Hypothalamus (tissue), 51 donors: ENCODE data around the gene CTNNA3.

ENCODE experiments used
- DNase-seq, 51 donors: peaks; one replicate each; lab custom pipeline; 2025; lab: John Stamatoyannopoulos, UW

CTNNA3 gene

DNA sequence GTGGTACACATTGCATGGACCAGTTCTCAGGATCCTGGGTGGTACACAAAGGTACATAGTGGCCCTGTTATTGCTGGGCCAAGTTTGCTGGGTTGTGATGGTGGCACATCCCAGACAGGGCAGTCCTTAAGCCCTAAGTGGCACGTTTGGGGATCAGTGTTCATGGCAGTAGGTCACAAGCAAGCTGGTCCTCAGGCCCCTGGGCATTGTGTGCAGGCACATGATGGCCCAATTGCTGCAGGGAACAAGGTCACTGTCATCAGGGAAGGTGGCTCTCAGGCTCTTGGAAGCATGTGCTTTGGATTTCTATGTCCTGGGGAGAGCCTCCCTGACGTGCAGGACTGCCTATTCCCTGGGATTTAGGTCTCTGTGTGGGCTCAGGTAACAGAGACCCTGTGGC, 1182.5 kb downstream of the CTNNA3 start:
- peak in 1 of 51 donors; percentile 0 for DNase-seq

DNA sequence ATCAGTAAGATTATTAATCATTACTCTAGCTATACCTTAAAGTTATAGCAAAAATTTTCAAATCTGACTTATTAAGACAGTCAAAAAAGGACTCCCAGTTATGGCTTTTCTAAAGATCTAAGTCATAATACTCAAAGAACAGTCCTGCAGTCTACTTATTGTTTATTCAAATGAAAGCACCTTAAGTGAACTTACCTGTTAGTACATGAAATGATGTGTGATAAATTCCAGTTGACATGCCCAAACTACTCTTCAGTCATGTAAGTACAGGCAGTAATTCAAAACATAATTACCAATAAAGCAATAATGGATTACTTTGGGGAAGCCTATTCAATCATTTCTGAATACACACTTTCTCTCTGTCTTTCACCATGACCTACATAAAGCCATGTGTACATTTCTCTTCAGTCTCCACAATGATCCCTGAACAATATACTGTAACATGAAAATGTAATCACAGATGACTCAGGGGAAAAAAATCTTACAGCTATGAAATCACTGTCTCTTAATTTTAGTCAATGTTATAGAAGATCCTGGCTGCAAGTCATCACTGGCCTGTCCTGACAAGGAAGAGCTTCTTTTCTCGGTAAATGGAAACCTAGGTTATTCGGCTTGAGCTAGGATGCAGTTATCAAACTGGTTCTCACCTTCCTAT, 1190.9 kb downstream of the CTNNA3 start:
- no peak for DNase-seq

DNA sequence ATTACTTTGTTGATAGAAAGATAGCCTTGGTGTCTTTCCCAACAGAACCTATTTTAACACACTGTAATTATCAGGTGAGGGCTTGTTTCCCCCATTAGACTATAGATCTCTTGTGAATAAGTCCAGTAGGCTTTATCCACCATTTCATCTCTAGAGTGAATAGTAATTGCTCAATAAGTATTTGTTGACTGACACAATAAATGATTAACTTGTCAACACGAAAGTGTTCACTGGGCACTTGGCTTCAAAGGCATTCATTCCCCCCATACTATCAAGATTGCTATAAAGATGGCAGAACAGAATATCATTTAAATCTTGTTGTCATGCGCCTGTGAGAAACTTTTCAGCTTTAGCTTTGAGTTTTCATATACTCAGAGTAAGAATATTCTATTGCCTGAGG, 1194.6 kb downstream of the CTNNA3 start:
- no peak for DNase-seq

DNA sequence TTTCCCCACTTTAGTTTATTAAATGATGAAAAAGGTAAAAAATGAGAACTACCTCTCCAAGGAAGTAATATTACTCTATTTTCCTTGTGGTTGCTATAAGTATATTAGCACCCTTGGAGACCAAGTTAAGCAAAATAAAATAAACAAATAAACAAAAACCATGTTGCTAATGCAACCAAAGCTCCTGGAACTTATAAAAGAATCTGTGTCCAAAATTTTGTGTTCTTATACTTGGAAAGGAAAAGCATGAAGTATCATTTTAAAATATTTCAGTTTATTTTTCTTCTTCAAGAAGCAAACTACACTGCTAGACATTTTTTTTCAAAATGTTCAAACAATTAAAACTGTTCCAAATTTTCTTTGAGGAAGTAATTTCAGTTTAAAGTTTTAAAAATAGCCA, 1212.0 kb downstream of the CTNNA3 start:
- DNase-seq, result no peak

DNA sequence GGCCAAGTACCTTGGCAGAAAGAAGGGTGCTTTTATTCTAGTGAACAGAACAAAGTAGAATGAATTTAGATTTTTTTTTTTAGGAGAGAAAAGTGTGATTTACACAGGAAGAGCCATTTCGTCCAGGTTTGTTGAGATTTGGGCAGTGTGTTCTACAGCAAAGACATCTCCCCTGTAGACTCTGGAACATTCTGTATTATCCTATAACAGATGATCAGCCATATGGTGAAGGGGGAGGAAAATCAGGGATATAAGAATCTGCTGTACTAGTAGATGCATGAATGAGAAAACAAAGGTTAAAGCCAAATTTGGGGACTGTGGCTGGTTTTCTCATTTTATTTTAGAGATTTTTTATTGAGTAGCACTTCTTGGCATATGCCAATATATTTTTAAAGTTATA, 1223.8 kb downstream of the CTNNA3 start:
- DNase-seq, result no peak

DNA sequence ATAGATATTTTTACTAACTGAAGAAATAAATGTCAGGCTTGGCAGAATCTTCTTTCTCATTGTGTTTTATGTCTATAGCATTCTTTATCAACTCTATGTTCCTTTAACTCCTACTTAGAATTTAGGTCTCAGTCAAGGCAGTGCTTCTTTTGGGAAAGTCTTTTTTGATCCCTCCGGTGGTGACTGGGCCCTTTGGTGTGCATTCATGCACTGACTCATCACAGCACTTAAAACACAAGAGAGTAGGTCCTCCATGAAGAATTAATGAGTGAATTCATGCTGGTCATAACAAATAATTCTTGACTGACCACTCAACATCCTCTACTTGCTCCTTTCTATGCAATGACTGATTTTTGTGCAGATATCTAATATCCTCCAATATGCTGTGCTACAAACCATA, 1229.0 kb downstream of the CTNNA3 start:
- no peak for DNase-seq

DNA sequence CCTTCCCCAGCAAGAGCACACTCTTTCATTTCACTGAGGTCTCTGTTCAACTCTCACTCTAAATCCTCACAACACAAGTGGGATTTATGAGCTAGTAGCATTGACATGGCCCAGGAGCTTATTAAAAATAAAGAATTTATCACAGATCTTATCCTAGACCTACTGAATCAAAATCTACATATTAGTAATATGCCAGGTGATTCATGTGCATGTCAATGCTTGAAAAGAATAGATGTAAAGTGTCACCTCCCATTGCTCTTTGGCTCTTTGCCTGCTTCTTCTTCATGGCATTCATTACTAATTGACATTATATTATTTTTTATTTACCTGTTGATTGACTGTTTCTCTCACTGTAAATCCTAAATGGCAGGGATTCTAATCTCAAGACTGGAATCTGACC, 1229.4 kb downstream of the CTNNA3 start:
- no peak for DNase-seq

DNA sequence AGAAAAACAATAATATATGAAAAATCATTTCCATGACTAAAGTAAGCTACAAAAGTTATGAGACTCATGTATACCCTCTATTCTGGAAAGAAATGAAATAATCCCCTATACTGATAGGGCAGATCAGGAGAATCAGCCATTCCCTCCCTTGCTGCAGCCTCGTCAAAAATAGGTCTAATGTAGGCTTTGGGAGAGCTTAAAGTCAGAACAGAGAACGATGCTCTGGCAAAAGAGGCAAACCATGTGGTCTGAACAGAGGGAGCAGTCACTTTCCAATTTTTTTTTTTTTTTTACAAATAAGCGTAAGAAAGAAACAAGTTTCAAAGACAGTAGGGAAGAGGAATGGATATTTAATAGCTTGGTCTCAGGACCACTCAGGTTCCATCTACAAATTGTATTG, 1232.4 kb downstream of the CTNNA3 start:
- DNase-seq, result no peak

DNA sequence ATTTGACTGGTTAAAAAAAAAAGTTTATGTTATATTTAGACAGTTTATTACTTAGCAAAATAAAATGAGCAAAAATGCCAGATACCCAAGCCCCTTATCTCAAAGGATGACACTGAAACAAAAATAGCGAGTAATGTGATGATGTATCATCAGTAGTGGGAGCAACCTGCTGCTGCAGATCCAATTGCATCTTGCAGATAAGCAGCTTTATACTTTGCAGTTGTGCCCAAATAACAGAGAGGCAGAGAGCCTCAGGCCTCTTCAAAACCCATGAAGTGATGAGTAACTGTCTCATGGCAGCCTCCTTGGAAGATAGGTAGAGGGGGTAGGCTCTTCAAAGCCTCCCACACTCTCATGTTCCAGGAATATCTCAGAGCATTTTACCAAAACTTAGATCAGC, 1238.4 kb downstream of the CTNNA3 start:
- DNase-seq, result no peak

DNA sequence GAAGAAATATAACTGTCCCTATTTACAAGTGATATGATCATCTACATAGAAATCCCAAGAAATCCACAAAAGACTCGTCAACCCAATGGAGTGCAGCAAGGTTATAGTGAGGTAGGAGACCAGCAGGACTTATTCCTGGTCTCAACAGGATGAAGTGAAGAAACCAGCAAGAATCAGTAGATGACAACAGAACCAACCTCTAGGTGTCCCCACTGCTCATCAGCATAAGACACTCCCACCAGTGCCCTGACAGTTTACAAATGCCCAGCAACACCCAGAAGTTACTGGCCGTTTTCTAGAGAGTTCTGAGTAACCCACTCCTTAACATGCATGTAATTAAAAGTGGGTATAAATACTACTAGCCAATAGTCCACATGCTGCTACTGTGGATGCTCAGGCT, 1240.7 kb downstream of the CTNNA3 start:
- DNase-seq, result no peak

DNA sequence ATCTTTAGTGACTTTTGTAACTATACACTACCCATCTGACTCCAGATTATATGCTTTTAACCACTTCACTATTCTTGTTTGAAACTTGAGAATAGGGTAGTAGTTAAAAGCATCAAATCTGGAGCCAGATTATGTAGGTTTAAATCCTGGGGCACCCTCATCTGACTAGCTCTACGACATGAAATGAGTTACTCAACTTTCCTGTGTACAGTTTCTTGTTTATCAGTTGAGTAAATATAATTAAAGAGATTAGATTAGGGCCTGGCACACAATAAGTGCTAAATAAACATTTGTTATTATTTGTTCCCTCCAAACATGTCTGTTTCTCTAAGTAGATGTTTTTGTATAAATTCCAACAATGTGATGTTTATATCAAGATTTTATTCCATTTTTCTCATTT, 1255.4 kb downstream of the CTNNA3 start:
- DNase-seq, result no peak

DNA sequence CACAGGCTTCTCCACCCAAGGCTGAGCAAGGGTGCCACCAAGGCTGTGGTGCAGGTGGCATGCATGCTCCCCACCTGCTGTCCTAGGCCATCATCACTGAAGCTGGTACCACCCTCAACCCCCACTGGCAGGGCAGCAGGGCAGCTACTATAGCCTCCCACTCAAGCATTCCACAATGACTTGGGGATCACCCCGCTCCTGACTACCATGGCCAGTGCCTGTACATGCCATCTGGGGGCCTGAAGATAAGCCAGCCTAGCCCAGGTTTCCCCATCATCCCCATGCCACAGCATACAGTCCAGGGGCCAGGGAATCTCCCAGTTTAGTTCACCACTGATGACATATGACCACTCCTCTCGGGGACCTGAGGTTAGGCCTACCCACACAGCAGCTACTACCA, 1281.1 kb downstream of the CTNNA3 start:
- DNase-seq, result no peak

DNA sequence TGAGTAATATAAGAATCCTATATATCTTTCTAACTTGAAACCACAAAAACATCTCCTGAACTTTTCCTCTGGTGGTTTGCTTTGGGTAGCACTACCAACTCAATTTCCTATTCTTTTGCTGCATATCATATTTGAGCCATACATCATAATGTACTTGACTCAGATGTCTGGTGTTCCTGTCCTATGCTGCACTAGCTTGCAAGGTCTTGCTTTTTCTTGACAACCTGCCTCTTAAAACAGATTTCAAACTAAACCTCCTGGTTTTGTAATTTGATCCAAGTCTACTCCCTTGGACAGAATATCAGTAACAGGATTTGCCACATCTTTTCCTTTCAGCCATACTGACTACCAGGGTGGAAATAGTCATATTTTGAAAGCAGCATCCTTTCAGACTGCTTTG, 1290.4 kb downstream of the CTNNA3 start:
- no peak for DNase-seq

DNA sequence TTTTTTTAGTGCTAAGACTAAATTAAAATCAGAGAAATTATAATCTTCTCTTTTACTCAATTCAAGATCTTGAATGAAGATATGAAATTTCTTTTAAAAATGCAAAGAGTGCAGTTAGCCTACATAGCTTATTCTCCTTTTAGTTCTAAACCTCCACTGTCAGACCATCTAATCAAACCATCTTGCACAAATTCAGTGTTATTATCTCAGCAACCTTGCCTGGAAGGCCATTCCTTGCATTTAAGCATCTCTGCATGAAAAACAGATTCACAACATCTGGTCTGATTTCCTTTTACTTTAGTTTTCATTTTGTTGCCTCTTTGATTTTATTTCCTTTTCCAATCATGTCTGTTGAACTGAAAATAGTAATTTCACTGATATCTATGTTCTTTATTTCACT, 1297.3 kb downstream of the CTNNA3 start:
- no peak for DNase-seq

DNA sequence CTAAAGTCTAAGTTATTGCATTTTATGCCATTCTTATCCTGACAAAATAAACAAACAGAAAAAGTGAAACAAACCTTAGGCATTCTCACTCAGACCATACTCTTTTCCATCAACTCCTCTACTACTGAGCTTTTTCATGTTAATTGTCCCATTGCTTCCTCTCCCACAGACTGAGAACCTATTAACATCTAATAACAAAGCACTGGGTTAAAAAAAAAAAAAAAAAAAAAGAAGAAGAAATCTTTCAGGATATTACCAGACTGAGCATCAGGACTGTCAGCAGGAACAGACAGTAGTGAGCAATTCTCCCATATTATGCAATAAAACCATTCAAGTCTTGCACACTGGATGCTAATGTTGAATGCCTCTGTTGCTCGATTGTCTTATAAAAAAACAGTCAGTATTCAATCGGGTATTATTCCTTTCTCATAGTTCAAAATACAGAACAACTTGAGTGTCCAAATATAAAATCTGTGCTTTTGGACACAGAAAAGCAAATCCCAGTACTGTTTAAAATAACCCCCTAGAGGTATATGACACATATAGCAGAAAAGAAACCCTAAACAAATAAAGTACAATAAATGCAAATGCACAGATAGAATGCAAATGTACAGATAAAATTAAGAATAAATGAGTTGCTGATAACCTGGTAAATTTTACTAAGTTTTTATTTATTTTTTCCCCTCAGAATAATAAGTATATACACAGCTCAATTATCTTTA, 1301.5 kb downstream of the CTNNA3 start:
- DNase-seq, result no peak

DNA sequence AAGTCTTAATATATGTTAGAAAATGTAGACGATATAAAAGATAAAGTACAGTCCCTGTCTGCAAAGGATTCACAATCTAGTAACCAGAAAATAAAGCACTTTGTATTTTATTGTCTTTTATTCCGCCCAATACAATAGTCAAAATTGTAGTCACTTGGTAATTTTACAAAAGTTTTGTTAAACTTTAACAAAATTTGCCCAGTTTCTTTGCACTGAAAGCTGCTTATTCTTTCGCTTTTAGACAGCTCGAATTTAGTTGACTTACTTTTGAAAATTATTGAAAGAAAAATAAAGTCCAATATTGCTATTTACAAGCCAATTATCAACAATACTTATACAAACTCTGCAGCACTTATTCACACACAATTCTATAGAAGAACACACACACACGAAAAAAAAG, 1305.1 kb downstream of the CTNNA3 start:
- DNase-seq, result no peak

DNA sequence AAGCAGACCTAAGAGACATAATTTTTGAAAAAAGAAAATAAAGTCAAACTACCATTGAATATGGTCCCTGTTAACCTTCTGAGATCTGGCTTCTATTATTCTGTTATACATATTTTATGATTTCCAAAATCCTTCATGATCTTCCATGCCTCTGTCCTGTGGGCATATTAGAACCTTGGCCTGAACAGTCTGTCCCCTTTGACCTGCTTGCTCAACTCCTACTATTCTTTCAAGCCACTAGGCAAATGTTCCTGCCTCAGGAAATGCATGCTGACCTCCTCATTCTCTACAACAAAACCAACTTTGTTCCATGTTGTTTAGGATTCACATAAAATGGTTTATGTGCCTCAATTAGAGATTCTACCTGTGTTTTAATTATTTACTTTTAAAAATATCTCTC, 1315.0 kb downstream of the CTNNA3 start:
- DNase-seq, result no peak

DNA sequence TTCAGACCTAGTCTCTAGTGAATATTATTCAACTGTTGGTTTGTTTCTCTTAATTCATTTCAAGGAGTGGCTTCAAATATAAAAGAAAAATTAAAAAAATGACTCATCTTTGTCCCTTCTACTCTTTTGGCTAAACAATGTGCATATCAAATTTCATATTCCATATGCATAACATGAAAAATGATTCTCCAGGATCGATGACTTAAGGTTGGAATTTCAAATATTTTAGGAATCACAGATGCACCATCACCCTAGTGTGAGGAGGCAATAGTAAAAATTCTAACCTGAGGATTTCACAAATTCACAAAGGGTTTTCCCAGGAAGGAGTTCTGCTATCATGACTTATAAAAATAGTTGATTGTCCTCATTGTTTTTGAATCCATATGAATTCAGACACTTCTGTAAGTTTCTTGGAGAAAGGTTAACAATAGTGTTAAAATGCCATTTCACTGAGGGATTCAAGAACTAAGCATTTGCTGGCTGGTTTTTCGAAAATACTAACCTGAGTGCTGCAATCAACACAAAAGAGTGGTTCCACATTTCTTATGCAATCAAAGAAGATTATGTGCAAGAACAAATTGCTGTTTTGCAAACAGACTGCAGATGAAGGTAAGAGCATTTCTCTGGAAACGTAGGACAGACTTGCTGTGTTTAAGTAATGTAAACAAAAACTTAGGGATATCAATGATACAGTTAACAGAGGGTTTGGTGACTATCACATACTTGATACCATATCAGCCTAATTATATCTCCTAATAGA, 1317.7 kb downstream of the CTNNA3 start:
- DNase-seq, result no peak

DNA sequence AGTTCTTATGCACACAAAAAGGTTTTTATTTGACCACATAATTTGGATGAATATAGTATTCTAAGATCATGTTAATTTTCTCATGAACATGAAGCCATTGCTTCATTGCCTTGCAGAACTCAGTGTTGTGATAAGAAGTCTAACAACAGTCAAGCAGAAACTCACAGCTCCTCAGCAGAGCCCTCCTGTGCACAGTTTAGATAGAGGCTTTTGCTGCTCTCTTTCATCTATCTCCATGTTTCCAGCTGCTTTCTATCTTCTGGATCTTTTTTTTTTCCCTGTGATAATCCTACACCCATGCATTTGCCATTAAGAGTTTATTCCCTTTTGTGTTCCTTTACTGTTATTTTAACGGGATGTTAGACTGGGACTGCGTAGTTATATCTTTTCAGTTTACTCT, 1327.8 kb downstream of the CTNNA3 start:
- no peak for DNase-seq

DNA sequence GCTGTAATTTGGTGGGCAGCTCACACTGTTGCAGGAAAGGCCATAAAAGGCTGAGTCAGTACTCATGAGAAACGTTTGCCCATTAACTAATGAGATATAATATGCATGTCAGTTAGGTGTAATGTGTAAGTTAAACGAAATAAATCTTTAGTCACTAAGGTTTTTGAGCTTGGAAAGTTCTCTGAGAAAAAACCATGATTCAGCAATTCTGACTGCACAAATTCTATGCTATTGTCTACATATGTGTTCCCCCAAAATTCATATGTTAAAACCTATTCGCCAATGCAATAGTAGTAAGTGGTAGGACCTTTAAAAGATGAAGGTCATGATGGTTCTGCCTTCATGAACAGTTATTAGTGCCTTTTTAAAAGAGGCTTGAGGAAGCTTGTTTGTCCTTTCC, 1329.8 kb downstream of the CTNNA3 start:
- DNase-seq, result no peak

DNA sequence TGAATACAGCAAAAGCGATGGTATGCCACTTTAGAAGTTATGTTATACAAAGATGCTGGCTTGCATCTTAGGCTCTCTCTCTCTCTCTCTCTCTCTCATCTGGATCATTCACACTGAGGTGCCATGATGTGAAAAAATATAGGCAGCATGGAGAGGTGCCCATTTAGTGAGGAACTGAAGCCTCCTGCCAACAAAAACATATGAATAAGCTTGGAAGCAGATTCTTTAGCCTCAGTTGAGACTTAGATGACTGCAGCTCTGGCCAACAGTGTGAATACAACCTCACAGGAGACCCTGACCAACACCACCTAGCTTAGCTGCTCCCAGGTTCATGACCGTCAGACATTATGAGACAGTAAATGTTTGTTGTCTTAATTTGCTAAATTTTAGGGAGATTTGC, 1330.3 kb downstream of the CTNNA3 start:
- DNase-seq, result no peak

DNA sequence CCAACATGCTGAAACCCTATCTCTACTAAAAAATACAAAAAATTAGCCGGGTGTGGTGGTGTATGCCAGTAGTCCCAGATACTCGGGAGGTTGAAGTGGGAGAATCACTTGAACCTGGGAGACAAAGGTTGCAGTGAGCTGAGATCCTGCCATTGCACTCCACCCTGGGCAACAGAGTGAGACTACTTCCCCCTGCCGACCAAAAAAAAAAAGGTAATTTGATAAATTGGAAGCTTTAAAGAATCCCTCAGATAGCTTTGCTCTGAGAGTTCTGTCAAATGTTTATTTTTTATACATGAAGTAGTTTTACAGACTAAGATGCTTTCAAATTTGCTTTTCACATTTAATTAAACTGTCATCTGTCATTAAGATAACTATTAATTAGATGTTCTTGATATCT, 1333.5 kb downstream of the CTNNA3 start:
- no peak for DNase-seq
